HCT116 (cell line): ENCODE measurements around the gene YARS2. TPM values are rescaled to one million over a fixed set of nuclear protein-coding genes. Genes with fewer than 3 reads are reported as not detected.

Experiments
- ATAC-seq: fragments of 200-7000 bp; cut with Tn5 transposase; 2 replicates; pipeline ENCODE4 v1.9.1; 2020; ENCODE audit warnings: mild to moderate bottlenecking, moderate library complexity
- BruUV-seq: library from RNA; stranded (reverse); fragments of 400-500 nt; replicated peaks from 2 replicates; lab custom pipeline; 2021; lab: Mats Ljungman, UMichigan
- CTCF ChIA-PET: fragments of 300-600 bp; sonication (Branson Sonifier 250); formaldehyde crosslinking; loops from one replicate; lab custom pipeline; 2021; ENCODE audit warnings: antibody characterized with exemption; lab: Charles Lee
- POLR2A ChIA-PET: fragments of 300-600, 350-600 bp; sonication (Branson Sonifier 250); formaldehyde crosslinking; loops from one replicate; lab custom pipeline; 2021; ENCODE audit warnings: antibody characterized with exemption; lab: Charles Lee
- RAD21 ChIA-PET, 2 experiments: fragments of 300-600 bp; sonication (Branson Sonifier 250); formaldehyde crosslinking; loops; one replicate each; lab custom pipeline; 2023; ENCODE audit warnings: low total read pairs in 2 of 2; ENCODE audit not compliant: uncharacterized antibody in 2 of 2, unreplicated experiment in 2 of 2, low non-redundant PET in 1 of 2; lab: Charles Lee
- DNase-seq: peaks from one replicate; pipeline ENCODE4 v3.0.0-alpha.2; 2010; ENCODE audit warnings: low read depth, low spot score
- H2AFZ ChIP-seq: fragments of 200-600 bp; shearing (Covaris generic), sonication (generic); 2 replicates; pipeline ENCODE4 v1.6.1; 2017; ENCODE audit warnings: low read depth, mixed run types, mixed read lengths, antibody characterized with exemption, low read length; ENCODE audit not compliant: poor library complexity, severe bottlenecking
- H3K27ac ChIP-seq: 2 replicates; pipeline ENCODE4 v1.5.1; 2012; ENCODE audit warnings: low read depth, low read length
- H3K27me3 ChIP-seq: fragments of 200-600 bp; sonication (generic); 2 replicates; pipeline ENCODE4 v1.6.1; 2016; ENCODE audit warnings: mixed run types, low read length, mixed read lengths; ENCODE audit not compliant: insufficient read depth
- H3K36me3 ChIP-seq, 2 experiments: fragments of 200-500 bp in 1 of 2; fragments of 200-600 bp in 1 of 2; sonication (Bioruptor generic) in 1 of 2; sonication (generic) in 1 of 2; 2 replicates each; pipeline versions ENCODE4 v1.5.1 to v1.6.1; 2014 to 2016; ENCODE audit warnings: low read length in 2 of 2, inconsistent platforms in 1 of 2, mixed read lengths in 1 of 2, mixed run types in 1 of 2; ENCODE audit not compliant: insufficient read depth in 2 of 2, control insufficient read depth in 1 of 2
- H3K4me1 ChIP-seq, 2 experiments: fragments of 200-600 bp in 1 of 2; sonication (generic) in 1 of 2; 2 replicates each; pipeline versions ENCODE4 v1.5.1 to v1.6.1; 2012 to 2017; ENCODE audit warnings: low read length in 2 of 2, inconsistent platforms in 1 of 2, mild to moderate bottlenecking in 1 of 2, mixed read lengths in 1 of 2, mixed run types in 1 of 2, moderate library complexity in 1 of 2; ENCODE audit not compliant: insufficient read depth in 2 of 2, control insufficient read depth in 1 of 2
- H3K4me2 ChIP-seq: fragments of 200-600 bp; sonication (generic); 2 replicates; pipeline ENCODE4 v1.6.1; 2017; ENCODE audit warnings: mixed run types, low read length, mixed read lengths
- H3K4me3 ChIP-seq, 2 experiments: fragments of 200-600 bp in 1 of 2; sonication (generic) in 1 of 2; replicated peaks in 1 of 2; 2 replicates each; pipeline ENCODE4 v1.5.1; 2011 to 2016; ENCODE audit warnings: low read length in 2 of 2, control low read depth in 1 of 2, low read depth in 1 of 2, mild to moderate bottlenecking in 1 of 2, mixed read lengths in 1 of 2, mixed run types in 1 of 2
- H3K79me2 ChIP-seq: fragments of 200-600 bp; sonication (generic); 2 replicates; pipeline ENCODE4 v1.6.1; 2017; ENCODE audit warnings: mild to moderate bottlenecking, mixed run types, low read length, moderate library complexity, mixed read lengths; ENCODE audit not compliant: insufficient read depth
- H3K9ac ChIP-seq: fragments of 200-600 bp; sonication (generic); 2 replicates; pipeline ENCODE4 v1.6.1; 2016; ENCODE audit warnings: low read length, mixed read lengths
- H3K9me2 ChIP-seq: fragments of 200-600 bp; sonication (generic), shearing (Covaris generic); 2 replicates; pipeline ENCODE4 v1.6.1; 2017; ENCODE audit warnings: mixed run types, mild to moderate bottlenecking, moderate library complexity; ENCODE audit not compliant: insufficient read depth
- H3K9me3 ChIP-seq, 2 experiments: fragments of 200-500 bp in 1 of 2; fragments of 200-600 bp in 1 of 2; sonication (Bioruptor generic) in 1 of 2; sonication (generic) in 1 of 2; 2 replicates each; pipeline ENCODE4 v1.6.1; 2014 to 2017; ENCODE audit warnings: low read length in 2 of 2, mixed read lengths in 2 of 2, inconsistent platforms in 1 of 2, low read depth in 1 of 2, mild to moderate bottlenecking in 1 of 2, mixed run types in 1 of 2, moderate library complexity in 1 of 2; ENCODE audit not compliant: control insufficient read depth in 1 of 2, insufficient read depth in 1 of 2
- H4K20me1 ChIP-seq: fragments of 200-600 bp; sonication (generic), shearing (Covaris generic); 2 replicates; pipeline ENCODE4 v1.6.1; 2017; ENCODE audit warnings: mixed run types, mild to moderate bottlenecking, moderate library complexity; ENCODE audit not compliant: insufficient read depth
- CBX3 ChIP-seq: IDR thresholded peaks from 2 replicates; pipeline ENCODE4 v1.6.1; 2012; ENCODE audit warnings: low read depth
- CEBPB ChIP-seq: IDR thresholded peaks from 2 replicates; pipeline ENCODE4 v1.6.1; 2012; ENCODE audit warnings: low read depth
- EGR1 ChIP-seq: IDR thresholded peaks from 2 replicates; pipeline ENCODE4 v1.6.1; 2012; ENCODE audit warnings: low read depth
- EZH2 ChIP-seq: fragments of 200-600 bp; sonication (generic); IDR thresholded peaks from 2 replicates; pipeline ENCODE4 v1.6.1; 2017; ENCODE audit warnings: antibody characterized with exemption, mixed run types
- JUND ChIP-seq: IDR thresholded peaks from 2 replicates; pipeline ENCODE4 v1.6.1; 2012
- POLR2A ChIP-seq: IDR thresholded peaks from 2 replicates; pipeline ENCODE4 v1.7.0; 2011; ENCODE audit warnings: borderline replicate concordance; ENCODE audit not compliant: insufficient read depth, insufficient read length; ENCODE audit errors: extremely low read depth
- POLR2AphosphoS5 ChIP-seq: IDR thresholded peaks from 2 replicates; pipeline ENCODE4 v1.6.1; 2011; ENCODE audit warnings: mild to moderate bottlenecking, low read depth, low read length, moderate library complexity
- RAD21 ChIP-seq: IDR thresholded peaks from 2 replicates; pipeline ENCODE4 v1.6.1; 2012; ENCODE audit warnings: low read depth, mild to moderate bottlenecking
- SIN3A ChIP-seq: IDR thresholded peaks from 2 replicates; pipeline ENCODE4 v1.6.1; 2012; ENCODE audit warnings: low read depth
- SRF ChIP-seq: IDR thresholded peaks from 2 replicates; pipeline ENCODE4 v1.6.1; 2012; ENCODE audit warnings: low read depth
- TCF7L2 ChIP-seq: IDR thresholded peaks from 2 replicates; pipeline ENCODE4 v1.7.0; 2011; ENCODE audit warnings: borderline replicate concordance, inconsistent platforms; ENCODE audit not compliant: insufficient read depth, insufficient read length; ENCODE audit errors: extremely low read depth
- ZFX ChIP-seq: fragments of 450-650 bp; IDR thresholded peaks from 2 replicates; pipeline ENCODE4 v1.6.1; 2017
- intact Hi-C: fragments of 100-400 bp; cut with micrococcal nuclease; formaldehyde crosslinking; loops from 2 replicates; pipeline ENCODE4 v1.10.0; 2022
- total RNA-seq: library from RNA; stranded (reverse); gene quantifications from one replicate; pipeline ENCODE4 v1.2.1, GENCODE V29; 2021; ENCODE audit not compliant: unreplicated experiment
- TF ChIP-seq, protein P1 (sequence below): IDR thresholded peaks from 2 replicates; pipeline ENCODE4 v1.6.1; 2011; ENCODE audit warnings: mild to moderate bottlenecking, low read length, moderate library complexity; ENCODE audit not compliant: insufficient replicate concordance; ENCODE audit errors: extremely low read depth
- TF ChIP-seq, protein P2 (sequence below): IDR thresholded peaks from 2 replicates; pipeline ENCODE4 v1.6.1; 2012

Gene YARS2
- total RNA-seq, 1 experiment from 2014 or later = 26.7 TPM

DNA sequence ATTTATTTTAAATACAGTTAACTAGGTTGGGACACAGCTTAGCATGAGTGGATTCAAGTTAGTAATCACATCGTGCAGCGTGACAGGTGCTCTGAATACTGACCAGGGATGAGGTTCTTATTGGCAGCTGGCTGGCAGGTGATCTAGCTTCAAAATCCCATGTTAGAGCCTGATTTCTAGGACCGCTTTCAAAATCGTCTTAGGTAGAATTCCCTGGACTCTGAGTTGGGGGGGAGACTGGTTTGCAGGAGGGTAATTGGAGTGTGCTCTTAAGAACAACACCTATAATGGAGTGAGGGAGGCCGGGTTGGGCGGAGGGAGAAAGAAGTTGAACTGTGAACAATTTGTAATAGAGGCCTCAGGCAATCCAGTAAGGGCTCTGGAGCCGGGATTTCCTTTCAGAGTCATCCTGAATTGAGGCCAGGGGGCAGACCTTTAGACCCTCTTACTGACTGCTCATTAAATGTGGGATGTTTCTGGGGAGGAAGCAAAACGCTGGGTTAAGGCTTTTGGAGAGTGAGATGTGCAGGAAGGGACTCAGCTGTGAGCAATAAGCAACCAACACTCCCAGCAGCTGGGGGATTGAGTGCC is 874 bp upstream of the YARS2 start:
- TF ChIP-seq ZFX (no peak), TCF7L2 (no peak), SRF (no peak), EZH2 (no peak), POLR2A (no peak), SIN3A (no peak)
- Histone ChIP-seq H4K20me1 (no peaks in the 10 kb centered on the region), H3K9me3 (no peaks in the 10 kb centered on the region), H3K27me3 (no peaks in the 10 kb centered on the region), H2AFZ (no peak overlapping the region), H3K4me2 (peak overlapping the region; percentile 86), H3K27ac (no peak overlapping the region), H3K4me3 (peak overlapping the region in 1 of 2 experiments; percentile 99; a peak in 2 of 4 replicates), H3K4me1 (peaks cover 6 to 15% of the 10 kb centered on the region in 2 experiments; a peak in 2 of 4 replicates), H3K9me2 (no peaks in the 10 kb centered on the region), H3K36me3 (peaks cover 8 to 24% of the 10 kb centered on the region in 2 experiments; a peak in 3 of 4 replicates), H3K79me2 (peaks cover 40% of the 10 kb centered on the region), H3K9ac (no peak overlapping the region)
- intact Hi-C loops = loop anchor here (1.0 kb wide), 2 partner anchors 163 to 1266 kb away; partner anchors contain the start of gene ALG10
- ChIA-PET RAD21 (interaction anchor here (1.3 to 1.6 kb wide), 5 partner anchors 161 to 1266 kb away, joined by 3 to 11 read pairs (median 8); partner anchors contain the start of gene ALG10 (in 2 of the 2)), CTCF (interaction anchor here (0.9 to 3.8 kb wide), 15 partner anchors 10 to 1354 kb away, joined by 3 to 51 read pairs (median 7); partner anchors contain the start of genes ALG10 and PKP2), POLR2A (interaction anchor here (0.7 to 1.9 kb wide), 5 partner anchors 13 to 1265 kb away, joined by 3 to 15 read pairs (median 4); partner anchors contain the start of genes ALG10 and PKP2)
- no TSS peak for BruUV-seq
- ATAC-seq = no peak
- no peak for DNase-seq

DNA sequence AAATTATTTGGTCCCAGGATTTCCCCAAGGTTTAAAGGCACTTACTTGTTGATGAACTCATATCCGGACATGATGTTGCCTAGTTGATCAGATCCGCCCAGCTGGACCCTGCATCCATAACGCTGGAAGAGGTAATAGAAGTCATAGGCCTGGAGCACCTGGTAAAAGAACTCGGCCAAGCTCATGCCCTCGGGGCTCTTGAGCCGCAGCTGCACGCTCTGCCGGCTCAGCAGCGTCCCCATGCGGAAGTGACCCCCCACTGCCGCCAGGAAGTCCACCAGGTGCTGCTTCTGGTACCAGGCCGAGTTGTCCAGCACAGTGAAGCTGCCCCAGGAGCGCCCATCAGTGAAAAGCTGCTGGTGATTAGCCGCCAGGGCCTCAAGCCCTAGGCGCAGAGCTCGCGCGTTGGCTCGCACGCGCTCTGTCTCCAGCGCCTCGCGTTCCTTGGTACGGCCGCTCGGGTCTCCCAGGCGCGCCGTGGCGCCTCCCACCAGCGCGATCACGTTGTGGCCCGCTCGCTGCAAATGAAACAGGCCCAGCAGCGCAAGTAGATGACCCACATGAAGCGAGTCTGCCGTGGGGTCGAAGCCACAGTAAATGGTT is 545 bp downstream of the YARS2 start:
- ChIA-PET CTCF (interaction anchor here (0.6 to 3.8 kb wide), 36 partner anchors 9 to 1908 kb away, joined by 3 to 51 read pairs (median 4); partner anchors contain the start of genes ALG10 and PKP2), RAD21 (interaction anchor here (0.7 to 1.6 kb wide), 9 partner anchors 137 to 1267 kb away, joined by 3 to 11 read pairs (median 4); partner anchors contain the start of gene ALG10 (in 2 of the 2)), POLR2A (interaction anchor here (0.9 to 1.9 kb wide), 10 partner anchors 10 to 1266 kb away, joined by 3 to 15 read pairs (median 4); partner anchors contain the start of genes ALG10, DNM1L and PKP2)
- Histone ChIP-seq H3K9ac (peak overlapping the region; percentile 98), H3K4me2 (peak overlapping the region; percentile 86), H3K4me1 (peaks cover 6 to 15% of the 10 kb centered on the region in 2 experiments; a peak in 2 of 4 replicates), H3K36me3 (peaks cover 8 to 26% of the 10 kb centered on the region in 2 experiments), H3K9me2 (no peaks in the 10 kb centered on the region), H3K79me2 (peaks cover 42% of the 10 kb centered on the region), H4K20me1 (no peaks in the 10 kb centered on the region), H3K4me3 (peak overlapping the region; percentile 98 to 99), H2AFZ (peak overlapping the region; percentile 70), H3K27me3 (no peaks in the 10 kb centered on the region), H3K27ac (peak overlapping the region; percentile 76), H3K9me3 (no peaks in the 10 kb centered on the region)
- ATAC-seq (peak; percentile 76), DNase-seq (peak; percentile 66)
- TSS peak; percentile 38 for BruUV-seq
- intact Hi-C loops = loop anchor here (1.0 to 2.0 kb wide), 3 partner anchors 300 to 1102 kb away; no protein-coding TSS in a partner anchor
- TF ChIP-seq, protein P1, sequence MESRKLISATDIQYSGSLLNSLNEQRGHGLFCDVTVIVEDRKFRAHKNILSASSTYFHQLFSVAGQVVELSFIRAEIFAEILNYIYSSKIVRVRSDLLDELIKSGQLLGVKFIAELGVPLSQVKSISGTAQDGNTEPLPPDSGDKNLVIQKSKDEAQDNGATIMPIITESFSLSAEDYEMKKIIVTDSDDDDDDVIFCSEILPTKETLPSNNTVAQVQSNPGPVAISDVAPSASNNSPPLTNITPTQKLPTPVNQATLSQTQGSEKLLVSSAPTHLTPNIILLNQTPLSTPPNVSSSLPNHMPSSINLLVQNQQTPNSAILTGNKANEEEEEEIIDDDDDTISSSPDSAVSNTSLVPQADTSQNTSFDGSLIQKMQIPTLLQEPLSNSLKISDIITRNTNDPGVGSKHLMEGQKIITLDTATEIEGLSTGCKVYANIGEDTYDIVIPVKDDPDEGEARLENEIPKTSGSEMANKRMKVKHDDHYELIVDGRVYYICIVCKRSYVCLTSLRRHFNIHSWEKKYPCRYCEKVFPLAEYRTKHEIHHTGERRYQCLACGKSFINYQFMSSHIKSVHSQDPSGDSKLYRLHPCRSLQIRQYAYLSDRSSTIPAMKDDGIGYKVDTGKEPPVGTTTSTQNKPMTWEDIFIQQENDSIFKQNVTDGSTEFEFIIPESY = peak; percentile 13
- TF ChIP-seq EGR1 (no peak), RAD21 (peak; percentile 85), JUND (no peak), CEBPB (no peak), CBX3 (no peak), POLR2AphosphoS5 (peak; percentile 52; the same call in 1 of the 2 replicates), EZH2 (no peak)
- TF ChIP-seq, protein P2, sequence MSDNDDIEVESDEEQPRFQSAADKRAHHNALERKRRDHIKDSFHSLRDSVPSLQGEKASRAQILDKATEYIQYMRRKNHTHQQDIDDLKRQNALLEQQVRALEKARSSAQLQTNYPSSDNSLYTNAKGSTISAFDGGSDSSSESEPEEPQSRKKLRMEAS = peak; percentile 88
